HUES6 (cell line): ENCODE results near the gene HTRA3.

Source experiments
- H3K27ac ChIP-seq: 2 replicates; pipeline ENCODE4 v1.7.0; 2013; ENCODE audit warnings: low read depth, mild to moderate bottlenecking, low read length, inconsistent platforms
- H3K27me3 ChIP-seq: 2 replicates; pipeline ENCODE4 v1.6.1; 2013; ENCODE audit warnings: low read length; ENCODE audit not compliant: control insufficient read depth, insufficient read depth
- H3K36me3 ChIP-seq: 2 replicates; pipeline ENCODE4 v1.6.1; 2013; ENCODE audit warnings: low read length; ENCODE audit not compliant: control insufficient read depth, insufficient read depth
- H3K4me1 ChIP-seq: 2 replicates; pipeline ENCODE4 v1.6.1; 2013; ENCODE audit warnings: low read length; ENCODE audit not compliant: control insufficient read depth, insufficient read depth
- H3K4me3 ChIP-seq: 2 replicates; pipeline ENCODE4 v1.5.1; 2013; ENCODE audit warnings: low read depth, low read length
- H3K9ac ChIP-seq: one replicate; pipeline ENCODE4 v1.6.1; 2013; ENCODE audit warnings: mild to moderate bottlenecking, low read length
- H3K9me3 ChIP-seq: 2 replicates; pipeline ENCODE4 v1.6.1; 2013; ENCODE audit warnings: low read depth, low read length; ENCODE audit not compliant: control insufficient read depth, insufficient read depth

The HTRA3 gene

GRCh38 chr4:8241895-8242696 lies 27.5 kb upstream of the HTRA3 start:
- no peaks in the 10 kb centered on the region for H3K27me3 ChIP-seq
- H3K9ac ChIP-seq: no peak overlapping the region
- H3K36me3 ChIP-seq: no peaks in the 10 kb centered on the region
- peaks cover 15% of the 10 kb centered on the region for H3K4me1 ChIP-seq
- H3K27ac ChIP-seq: no peak overlapping the region
- H3K4me3 ChIP-seq: no peak overlapping the region
- H3K9me3 ChIP-seq: no peaks in the 10 kb centered on the region

GRCh38 chr4:8242782-8243560 lies 26.6 kb upstream of the HTRA3 start:
- Histone ChIP-seq H3K9ac (no peak overlapping the region), H3K4me1 (peaks cover 15% of the 10 kb centered on the region), H3K27me3 (no peaks in the 10 kb centered on the region), H3K36me3 (no peaks in the 10 kb centered on the region), H3K27ac (no peak overlapping the region), H3K4me3 (no peak overlapping the region), H3K9me3 (no peaks in the 10 kb centered on the region)

- no peak overlapping the region for H3K27ac ChIP-seq
- H3K4me3 ChIP-seq: no peak overlapping the region
- no peaks in the 10 kb centered on the region for H3K9me3 ChIP-seq
- H3K36me3 ChIP-seq: no peaks in the 10 kb centered on the region
- peaks cover 8% of the 10 kb centered on the region for H3K4me1 ChIP-seq
- no peak overlapping the region for H3K9ac ChIP-seq
- no peaks in the 10 kb centered on the region for H3K27me3 ChIP-seq
Observed at GRCh38 chr4:8244001-8244757, 25.4 kb upstream of the HTRA3 start.

GRCh38 chr4:8244931-8245460 lies 24.6 kb upstream of the HTRA3 start:
- H3K9me3 ChIP-seq: no peaks in the 10 kb centered on the region
- H3K27ac ChIP-seq: no peak overlapping the region
- H3K4me1 ChIP-seq: peaks cover 8% of the 10 kb centered on the region
- H3K9ac ChIP-seq: no peak overlapping the region
- H3K4me3 ChIP-seq: no peak overlapping the region
- H3K27me3 ChIP-seq: no peaks in the 10 kb centered on the region
- H3K36me3 ChIP-seq: no peaks in the 10 kb centered on the region

GRCh38 chr4:8245884-8246833 lies 23.4 kb upstream of the HTRA3 start:
- Histone ChIP-seq H3K9me3 (no peaks in the 10 kb centered on the region), H3K27ac (no peak overlapping the region), H3K4me1 (peaks cover 8% of the 10 kb centered on the region), H3K27me3 (no peaks in the 10 kb centered on the region), H3K4me3 (no peak overlapping the region), H3K36me3 (no peaks in the 10 kb centered on the region), H3K9ac (no peak overlapping the region)

GRCh38 chr4:8247047-8247930 lies 22.3 kb upstream of the HTRA3 start:
- H3K36me3 ChIP-seq: no peaks in the 10 kb centered on the region
- H3K9ac ChIP-seq: no peak overlapping the region
- H3K4me3 ChIP-seq: no peak overlapping the region
- H3K27ac ChIP-seq: no peak overlapping the region
- H3K4me1 ChIP-seq: peaks cover 8% of the 10 kb centered on the region
- H3K27me3 ChIP-seq: no peaks in the 10 kb centered on the region
- H3K9me3 ChIP-seq: no peaks in the 10 kb centered on the region

- H3K9me3 ChIP-seq: no peaks in the 10 kb centered on the region
- no peaks in the 10 kb centered on the region for H3K36me3 ChIP-seq
- no peak overlapping the region for H3K27ac ChIP-seq
- H3K27me3 ChIP-seq: no peaks in the 10 kb centered on the region
- no peak overlapping the region for H3K9ac ChIP-seq
- H3K4me1 ChIP-seq: peaks cover 3% of the 10 kb centered on the region; the same call in 1 of the 2 replicates
- no peak overlapping the region for H3K4me3 ChIP-seq
Observed at GRCh38 chr4:8248091-8248490, 21.5 kb upstream of the HTRA3 start.

- Histone ChIP-seq H3K9ac (no peak overlapping the region), H3K27ac (no peak overlapping the region), H3K9me3 (no peaks in the 10 kb centered on the region), H3K4me3 (no peak overlapping the region), H3K36me3 (no peaks in the 10 kb centered on the region), H3K4me1 (peaks cover 3% of the 10 kb centered on the region; the same call in 1 of the 2 replicates), H3K27me3 (no peaks in the 10 kb centered on the region)
Observed at GRCh38 chr4:8250227-8250626, 19.3 kb upstream of the HTRA3 start.

GRCh38 chr4:8250637-8251036 lies 18.9 kb upstream of the HTRA3 start:
- Histone ChIP-seq H3K27me3 (no peaks in the 10 kb centered on the region), H3K9ac (no peak overlapping the region), H3K36me3 (no peaks in the 10 kb centered on the region), H3K27ac (no peak overlapping the region), H3K9me3 (no peaks in the 10 kb centered on the region), H3K4me1 (peaks cover 3% of the 10 kb centered on the region; the same call in 1 of the 2 replicates), H3K4me3 (no peak overlapping the region)
